Liver (tissue), 9 donors: Measurements from ENCODE around the gene STAT5A. TPM values are rescaled to one million over a fixed set of nuclear protein-coding genes. Genes with fewer than 3 reads are reported as not detected.

Source experiments
- DNase-seq: peaks from one replicate; pipeline ENCODE4 v3.0.0-alpha.2; 2017; ENCODE audit warnings: low spot score
- H3K27ac ChIP-seq, 2 donors: one replicate each; pipeline ENCODE4 v1.7.0; 2013; ENCODE audit warnings: inconsistent platforms in 2 of 2, low read length in 2 of 2, control low read depth in 1 of 2, low read depth in 1 of 2, mild to moderate bottlenecking in 1 of 2
- H3K27me3 ChIP-seq, 4 donors: one replicate each; pipeline versions ENCODE4 v1.6.1 to v1.7.0; 2013; ENCODE audit warnings: low read length in 3 of 4, inconsistent platforms in 1 of 4, mild to moderate bottlenecking in 1 of 4, moderate library complexity in 1 of 4; ENCODE audit not compliant: control insufficient read depth in 4 of 4, insufficient read depth in 4 of 4
- H3K36me3 ChIP-seq, 4 donors: one replicate each; pipeline versions ENCODE4 v1.6.1 to v1.7.0; 2013; ENCODE audit warnings: low read length in 3 of 4, mild to moderate bottlenecking in 3 of 4, low read depth in 1 of 4, moderate library complexity in 1 of 4; ENCODE audit not compliant: control insufficient read depth in 4 of 4, insufficient read depth in 3 of 4
- H3K4me1 ChIP-seq, 4 donors: one replicate each; pipeline versions ENCODE4 v1.6.1 to v1.7.0; 2013; ENCODE audit warnings: low read length in 3 of 4, mild to moderate bottlenecking in 3 of 4, moderate library complexity in 1 of 4; ENCODE audit not compliant: control insufficient read depth in 4 of 4, insufficient read depth in 4 of 4
- H3K4me3 ChIP-seq, 3 donors: one replicate each; pipeline versions ENCODE4 v1.6.1 to v1.7.0; 2013; ENCODE audit warnings: low read length in 3 of 3, control low read depth in 1 of 3, low read depth in 1 of 3, mild to moderate bottlenecking in 1 of 3
- H3K9ac ChIP-seq, 2 donors: one replicate each; pipeline ENCODE4 v1.7.0; 2013; ENCODE audit warnings: low read length in 2 of 2, mild to moderate bottlenecking in 2 of 2, moderate library complexity in 2 of 2, control low read depth in 1 of 2, low read depth in 1 of 2
- H3K9me3 ChIP-seq, 4 donors: one replicate each; pipeline versions ENCODE4 v1.6.1 to v1.7.0; 2013; ENCODE audit warnings: low read length in 3 of 4; ENCODE audit not compliant: control insufficient read depth in 4 of 4
- ATF3 ChIP-seq: IDR thresholded peaks from 2 replicates; pipeline ENCODE4 v1.6.1; 2016; ENCODE audit warnings: antibody characterized with exemption
- CTCF ChIP-seq: fragments of 150-350 bp; IDR thresholded peaks from 2 replicates; pipeline ENCODE4 v1.5.1; 2017; ENCODE audit warnings: improper control_type of control experiment, low read depth, low read length; ENCODE audit not compliant: missing input control
- EGR1 ChIP-seq, 2 donors: IDR thresholded peaks; 2 replicates each; pipeline ENCODE4 v1.6.1; 2016 to 2018; ENCODE audit warnings: antibody characterized with exemption in 2 of 2, low read depth in 2 of 2
- FOXA2 ChIP-seq: IDR thresholded peaks from 2 replicates; pipeline ENCODE4 v1.6.1; 2016; ENCODE audit warnings: antibody characterized with exemption
- GABPA ChIP-seq, 2 donors: IDR thresholded peaks in 1 of 2; conservative IDR thresholded peaks in 1 of 2; 2 replicates each; pipeline ENCODE4 v1.6.1; 2016; ENCODE audit warnings: antibody characterized with exemption in 2 of 2, mild to moderate bottlenecking in 1 of 2, moderate library complexity in 1 of 2
- HNF4A ChIP-seq, 2 donors: conservative IDR thresholded peaks; 2 replicates each; pipeline ENCODE4 v1.6.1; 2016; ENCODE audit warnings: antibody characterized with exemption in 2 of 2, mild to moderate bottlenecking in 2 of 2
- HNF4G ChIP-seq: IDR thresholded peaks from 2 replicates; pipeline ENCODE4 v1.6.1; 2016; ENCODE audit warnings: antibody characterized with exemption
- JUND ChIP-seq, 2 donors: IDR thresholded peaks; 2 replicates each; pipeline ENCODE4 v1.6.1; 2016; ENCODE audit warnings: antibody characterized with exemption in 2 of 2
- NR2F2 ChIP-seq: IDR thresholded peaks from 2 replicates; pipeline ENCODE4 v1.6.1; 2016; ENCODE audit warnings: antibody characterized with exemption
- RAD21 ChIP-seq, 2 donors: IDR thresholded peaks; 2 replicates each; pipeline ENCODE4 v1.6.1; 2016; ENCODE audit warnings: antibody characterized with exemption in 2 of 2, mild to moderate bottlenecking in 2 of 2
- RXRA ChIP-seq, 2 donors: IDR thresholded peaks; 2 replicates each; pipeline ENCODE4 v1.6.1; 2017 to 2018; ENCODE audit warnings: antibody characterized with exemption in 2 of 2, mild to moderate bottlenecking in 1 of 2
- TAF1 ChIP-seq: conservative IDR thresholded peaks from 2 replicates; pipeline ENCODE4 v1.6.1; 2016; ENCODE audit warnings: antibody characterized with exemption, mild to moderate bottlenecking
- YY1 ChIP-seq: IDR thresholded peaks from 2 replicates; pipeline ENCODE4 v1.6.1; 2016; ENCODE audit warnings: antibody characterized with exemption, mild to moderate bottlenecking
- WGBS: extraction: QIAGEN DNeasy Blood & Tissue Kit; methylation state at CpG from one replicate; pipeline ENCODE4 v1.1.7; 2013; 5-methylcytosine and 5-hydroxymethylcytosine counted together
- polyA plus RNA-seq, 2 donors: library from polyadenylated mRNA; stranded (reverse) in 1 of 2; unstranded in 1 of 2; fragments of 200-250 nt in 1 of 2; fragments of >200 nt in 1 of 2; fragmentation: Nextera tagmentation in 1 of 2; extraction: Ambion mirVana in 1 of 2; gene quantifications; one replicate each; pipeline versions ENCODE4 v1.2.1 to v1.2.3, GENCODE V29; 2013 to 2015
- total RNA-seq, 2 donors: library from RNA; depleted of rRNA; stranded (reverse); fragments of >200 nt; gene quantifications; one replicate each; pipeline ENCODE4 v1.2.3, GENCODE V29; 2014
- TF ChIP-seq, protein P1 (sequence below): IDR thresholded peaks from 2 replicates; pipeline ENCODE4 v1.6.1; 2016; ENCODE audit warnings: antibody characterized with exemption
- TF ChIP-seq, protein P2 (sequence below): IDR thresholded peaks from 2 replicates; pipeline ENCODE4 v1.6.1; 2016; ENCODE audit warnings: antibody characterized with exemption
- donor health status: healthy.
- donor health status: healthy.
- donor health status: healthy.
- donor health status: healthy.
- donor health status: healthy.

STAT5A gene
- total and polyA plus RNA-seq, 4 donors, result 1.7 to 37.7 (median 8.9) TPM

- no peak for DNase-seq
- Histone ChIP-seq H3K4me1 (peaks cover 0 to 23% (median 7%) of the 10 kb centered on the region in 4 donors), H3K9ac (no peak overlapping the region), H3K4me3 (no peak overlapping the region), H3K36me3 (peaks cover 0 to 10% (median 1%) of the 10 kb centered on the region in 4 donors), H3K27me3 (no peaks in the 10 kb centered on the region), H3K9me3 (no peaks in the 10 kb centered on the region), H3K27ac (no peak overlapping the region)
- TF ChIP-seq TAF1 (no peak), CTCF (no peak), HNF4G (no peak)
- 91% methylated on average over 5 of the region's 5 CpGs for WGBS
Measured at GRCh38 chr17:42290577-42290976, 2.3 kb downstream of the STAT5A start.

DNA sequence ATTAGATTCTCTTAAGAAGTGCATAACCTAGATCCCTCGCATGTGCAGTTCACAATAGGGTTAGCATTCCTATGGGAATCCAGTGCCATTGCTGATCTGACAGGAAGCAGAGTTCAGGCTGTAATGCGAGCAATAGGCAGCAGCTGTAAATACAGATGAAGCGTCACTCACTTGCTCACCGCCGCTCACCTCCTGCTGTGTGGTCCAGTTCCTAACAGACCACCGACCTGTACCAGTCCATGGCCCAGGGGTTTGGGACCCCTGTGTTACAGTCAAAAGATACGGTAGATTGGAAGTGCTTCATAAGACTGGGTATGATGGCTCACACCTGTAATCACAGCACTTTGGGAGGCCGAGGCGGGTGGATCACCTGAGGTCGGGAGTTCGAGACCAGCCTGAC, 2.8 kb downstream of the STAT5A start:
- Histone ChIP-seq H3K4me1 (peaks cover 0 to 23% (median 7%) of the 10 kb centered on the region in 4 donors), H3K9me3 (no peaks in the 10 kb centered on the region), H3K9ac (no peak overlapping the region), H3K27ac (no peak overlapping the region), H3K27me3 (no peaks in the 10 kb centered on the region), H3K4me3 (no peak overlapping the region), H3K36me3 (peaks cover 0 to 15% (median 4%) of the 10 kb centered on the region in 4 donors)
- TF ChIP-seq CTCF, result no peak
- TF ChIP-seq HNF4A (conservative IDR thresholded peaks at IDR 0.05), result no peak
- TF ChIP-seq, protein P1, sequence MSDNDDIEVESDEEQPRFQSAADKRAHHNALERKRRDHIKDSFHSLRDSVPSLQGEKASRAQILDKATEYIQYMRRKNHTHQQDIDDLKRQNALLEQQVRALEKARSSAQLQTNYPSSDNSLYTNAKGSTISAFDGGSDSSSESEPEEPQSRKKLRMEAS, result no peak
- TF ChIP-seq YY1, result no peak
- no peak for TF ChIP-seq RXRA (IDR thresholded peaks at IDR 0.05)
- no peak for TF ChIP-seq TAF1
- DNase-seq, result no peak
- WGBS, result 97% methylated on average over 11 of the region's 11 CpGs

DNA sequence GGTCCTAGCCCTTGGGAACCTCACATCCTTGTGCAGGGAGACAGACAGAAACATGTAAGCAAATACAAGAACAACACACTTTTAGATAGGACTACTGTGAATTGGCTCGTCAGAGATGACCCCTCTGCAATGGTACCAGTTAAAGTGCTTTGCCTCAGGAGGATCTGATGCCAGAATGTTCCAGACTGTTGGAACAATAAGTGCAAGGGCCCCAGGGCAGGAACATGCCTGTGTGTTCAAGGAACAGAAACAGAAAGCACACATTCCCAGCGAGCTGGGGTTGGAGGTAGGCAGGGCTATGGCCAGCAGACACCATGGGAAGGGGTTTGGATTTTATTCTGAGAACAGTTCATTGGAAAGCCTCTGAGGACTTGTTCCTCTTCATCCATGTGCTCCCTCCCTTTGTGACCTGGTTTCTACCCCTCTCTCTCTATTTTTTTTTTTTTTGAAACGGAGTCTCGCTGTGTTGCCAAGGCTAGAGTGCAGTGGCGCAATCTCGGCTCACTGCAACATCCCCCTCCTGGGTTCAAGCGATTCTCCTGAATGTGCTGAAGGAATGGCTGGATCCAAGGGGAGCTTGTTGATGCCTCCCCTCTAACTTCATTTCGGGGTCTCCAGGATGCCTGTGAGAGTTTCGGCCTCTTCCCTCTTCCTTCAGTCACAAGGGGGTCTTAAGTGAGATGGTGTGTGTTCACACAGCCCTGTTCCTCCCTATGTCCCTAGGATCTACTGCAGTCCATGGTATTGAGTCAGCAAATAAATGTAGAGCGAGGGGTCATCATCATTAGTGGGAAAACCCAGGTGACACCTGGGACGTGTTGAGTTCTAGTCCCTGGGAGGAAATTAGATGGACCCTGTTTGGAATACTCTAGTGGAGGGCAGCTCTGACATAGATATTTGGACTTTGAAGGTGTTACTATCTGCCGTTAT, 6.4 kb downstream of the STAT5A start:
- H3K9me3 ChIP-seq, result no peaks in the 10 kb centered on the region
- 69% methylated on average over 12 of the region's 12 CpGs for WGBS
- H3K4me1 ChIP-seq, result peaks cover 0 to 3% (median 0%) of the 10 kb centered on the region in 4 donors
- H3K36me3 ChIP-seq, result peaks cover 0 to 21% (median 6%) of the 10 kb centered on the region in 4 donors
- H3K4me3 ChIP-seq, result no peak overlapping the region
- no peak for DNase-seq
- no peak overlapping the region for H3K9ac ChIP-seq
- H3K27me3 ChIP-seq, result no peaks in the 10 kb centered on the region
- no peak overlapping the region for H3K27ac ChIP-seq
- TF ChIP-seq, protein P2, sequence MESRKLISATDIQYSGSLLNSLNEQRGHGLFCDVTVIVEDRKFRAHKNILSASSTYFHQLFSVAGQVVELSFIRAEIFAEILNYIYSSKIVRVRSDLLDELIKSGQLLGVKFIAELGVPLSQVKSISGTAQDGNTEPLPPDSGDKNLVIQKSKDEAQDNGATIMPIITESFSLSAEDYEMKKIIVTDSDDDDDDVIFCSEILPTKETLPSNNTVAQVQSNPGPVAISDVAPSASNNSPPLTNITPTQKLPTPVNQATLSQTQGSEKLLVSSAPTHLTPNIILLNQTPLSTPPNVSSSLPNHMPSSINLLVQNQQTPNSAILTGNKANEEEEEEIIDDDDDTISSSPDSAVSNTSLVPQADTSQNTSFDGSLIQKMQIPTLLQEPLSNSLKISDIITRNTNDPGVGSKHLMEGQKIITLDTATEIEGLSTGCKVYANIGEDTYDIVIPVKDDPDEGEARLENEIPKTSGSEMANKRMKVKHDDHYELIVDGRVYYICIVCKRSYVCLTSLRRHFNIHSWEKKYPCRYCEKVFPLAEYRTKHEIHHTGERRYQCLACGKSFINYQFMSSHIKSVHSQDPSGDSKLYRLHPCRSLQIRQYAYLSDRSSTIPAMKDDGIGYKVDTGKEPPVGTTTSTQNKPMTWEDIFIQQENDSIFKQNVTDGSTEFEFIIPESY, result no peak
- TF ChIP-seq FOXA2, result no peak
- no peak for TF ChIP-seq GABPA (IDR thresholded peaks at IDR 0.05 in 1 of 2, conservative IDR thresholded peaks at IDR 0.05 in 1 of 2)
- TF ChIP-seq HNF4G, result no peak
- no peak for TF ChIP-seq JUND (IDR thresholded peaks at IDR 0.05)
- TF ChIP-seq NR2F2, result no peak
- no peak for TF ChIP-seq ATF3
- no peak for TF ChIP-seq RAD21 (IDR thresholded peaks at IDR 0.05)
- TF ChIP-seq CTCF, result no peak
- TF ChIP-seq, protein P1, result no peak
- TF ChIP-seq HNF4A (conservative IDR thresholded peaks at IDR 0.05), result no peak
- TF ChIP-seq EGR1 (IDR thresholded peaks at IDR 0.05; ENCODE audit: low read depth in 2 of 2), result no peak
